H1 (cell line): Measurements from ENCODE around the gene NBEA. TPM values are rescaled to one million over a fixed set of nuclear protein-coding genes. Genes with fewer than 3 reads are reported as not detected.

ENCODE experiments used
- CBX8 ChIP-seq: fragments of 300-800, 300-1000 bp; sonication (generic); IDR thresholded peaks from 2 replicates; pipeline ENCODE4 v1.7.1; 2016; ENCODE audit warnings: low read depth, low read length, borderline replicate concordance
- CHD2 ChIP-seq: IDR thresholded peaks from 2 replicates; pipeline ENCODE4 v1.6.1; 2012; ENCODE audit warnings: low read length, improper control_type of control experiment
- FOSL1 ChIP-seq: IDR thresholded peaks from 2 replicates; pipeline ENCODE4 v1.6.1; 2011; ENCODE audit warnings: mild to moderate bottlenecking, low read depth, low read length, moderate library complexity; ENCODE audit not compliant: insufficient read depth
- NRF1 ChIP-seq: IDR thresholded peaks from 2 replicates; pipeline ENCODE4 v1.6.1; 2011; ENCODE audit warnings: mild to moderate bottlenecking, low read depth, low read length, improper control_type of control experiment
- POLR2A ChIP-seq, 2 experiments: IDR thresholded peaks; 1 replicate in 1 of 2; 2 replicates in 1 of 2; pipeline ENCODE4 v1.6.1; 2011; ENCODE audit warnings: low read depth in 2 of 2, low read length in 2 of 2, mild to moderate bottlenecking in 2 of 2; ENCODE audit errors: control extremely low read depth in 1 of 2
- RBBP5 ChIP-seq: IDR thresholded peaks from 2 replicates; pipeline ENCODE4 v1.7.1; 2012; ENCODE audit warnings: low read depth, mild to moderate bottlenecking, inconsistent platforms, low read length, moderate library complexity, borderline replicate concordance
- SP1 ChIP-seq: IDR thresholded peaks from 2 replicates; pipeline ENCODE4 v1.6.1; 2011; ENCODE audit warnings: low read depth, low read length
- SP4 ChIP-seq: IDR thresholded peaks from 2 replicates; pipeline ENCODE4 v1.6.1; 2012; ENCODE audit warnings: low read length, inconsistent platforms
- TAF1 ChIP-seq: IDR thresholded peaks from 2 replicates; pipeline ENCODE4 v1.6.1; 2011; ENCODE audit warnings: mild to moderate bottlenecking, low read depth, low read length
- ZNF274 ChIP-seq: IDR thresholded peaks from 2 replicates; pipeline ENCODE4 v1.7.0; 2012; ENCODE audit warnings: low read length, borderline replicate concordance; ENCODE audit errors: extremely low read depth
- polyA plus RNA-seq, 7 experiments: library from polyadenylated mRNA; depleted of rRNA in 3 of 7; stranded (reverse) in 5 of 7; unstranded in 2 of 7; fragments of >200 nt in 5 of 7; fragments of 200-250 nt in 2 of 7; gene quantifications; 1 replicate in 5 of 7; 2 replicates in 1 of 7; 4 replicates in 1 of 7; pipeline versions ENCODE4 v1.2.1 to v1.2.3, GENCODE V29; 2011 to 2013; ENCODE audit warnings: missing spikeins in 2 of 7, mixed read lengths in 2 of 7
- total RNA-seq: library from RNA; stranded (reverse); fragmentation: NEBNext Ultra II Directional; extraction: Animal tissue kit (Norgen Biotek cat#: 25700); gene quantifications from 2 replicates; pipeline ENCODE4 v1.2.1, GENCODE V29; 2021
- TF ChIP-seq, protein P1 (sequence below): IDR thresholded peaks from 2 replicates; pipeline ENCODE4 v1.6.1; 2012; ENCODE audit warnings: inconsistent platforms
- TF ChIP-seq, protein P2 (sequence below): IDR thresholded peaks from 2 replicates; pipeline ENCODE4 v1.6.1; 2011; ENCODE audit warnings: low read depth, mild to moderate bottlenecking, low read length; ENCODE audit not compliant: insufficient read depth

The NBEA gene
- total and polyA plus RNA-seq, 2 of the 8 experiments (the other 6 are each of a cell fraction or from before 2014, with no cell fraction given), result 14.2 to 21.5 TPM

DNA sequence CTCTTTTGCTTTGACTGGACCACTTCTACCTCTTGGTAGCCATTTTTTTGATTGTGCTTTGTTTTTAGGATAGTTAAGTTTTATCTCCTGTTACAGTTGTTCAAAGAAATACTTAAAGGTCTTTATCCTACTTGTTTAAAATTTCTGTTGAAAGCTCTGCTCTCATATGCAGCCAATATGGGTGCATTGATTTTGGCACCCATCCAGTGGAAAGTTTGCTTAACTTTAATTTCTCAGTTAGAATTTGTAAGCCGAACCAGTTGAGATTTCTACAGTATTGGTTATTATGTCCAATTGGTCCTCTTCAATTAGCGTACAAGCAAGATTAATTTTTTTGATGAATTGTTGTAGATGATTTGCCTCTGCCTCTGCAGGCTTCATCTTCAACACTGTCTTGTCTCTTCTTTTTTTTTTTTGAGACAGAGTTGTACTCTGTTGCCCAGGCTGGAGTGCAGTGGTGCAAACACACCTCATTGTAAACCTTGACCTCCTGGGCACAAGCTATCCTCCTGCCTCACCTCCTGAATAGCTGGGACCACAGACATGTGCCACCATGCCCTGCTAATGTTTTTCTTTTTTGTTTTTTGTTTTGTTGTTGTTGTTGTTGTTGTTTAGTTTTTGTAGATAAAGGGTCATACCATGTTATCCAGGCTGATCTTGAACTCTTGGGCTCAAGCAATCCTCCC is 469.1 kb downstream of the NBEA start (continued):
- TF ChIP-seq CBX8 (no peak), RBBP5 (no peak), SP1 (no peak), POLR2A (IDR thresholded peaks at IDR 0.05; ENCODE audit: control extremely low read depth in 1 of 2, low read depth in 2 of 2, low read length in 2 of 2) (no peak), CHD2 (no peak), NRF1 (no peak), SP4 (no peak), TAF1 (no peak), ZNF274 (no peak), FOSL1 (no peak)
- TF ChIP-seq, protein P1, sequence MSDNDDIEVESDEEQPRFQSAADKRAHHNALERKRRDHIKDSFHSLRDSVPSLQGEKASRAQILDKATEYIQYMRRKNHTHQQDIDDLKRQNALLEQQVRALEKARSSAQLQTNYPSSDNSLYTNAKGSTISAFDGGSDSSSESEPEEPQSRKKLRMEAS, result no peak
- TF ChIP-seq, protein P2, sequence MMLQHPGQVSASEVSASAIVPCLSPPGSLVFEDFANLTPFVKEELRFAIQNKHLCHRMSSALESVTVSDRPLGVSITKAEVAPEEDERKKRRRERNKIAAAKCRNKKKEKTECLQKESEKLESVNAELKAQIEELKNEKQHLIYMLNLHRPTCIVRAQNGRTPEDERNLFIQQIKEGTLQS, result no peak
